Mesenchymal stem cell (in vitro differentiated cells and primary cell): ENCODE results near the gene UPF1.

Experiments used
- DNase-seq: peaks from one replicate; pipeline ENCODE4 v3.0.0-alpha.2; 2013
- H2AFZ ChIP-seq: one replicate; pipeline ENCODE4 v1.6.1; 2013; ENCODE audit warnings: low read depth, mild to moderate bottlenecking, control low read depth, inconsistent platforms, low read length, moderate library complexity
- H2AK5ac ChIP-seq: 2 replicates; pipeline ENCODE4 v1.6.1; 2013; ENCODE audit warnings: low read length, moderate library complexity, mild to moderate bottlenecking, inconsistent platforms; ENCODE audit not compliant: severe bottlenecking
- H2BK120ac ChIP-seq: one replicate; pipeline ENCODE4 v1.6.1; 2013; ENCODE audit warnings: low read depth, mild to moderate bottlenecking, inconsistent platforms, low read length, moderate library complexity
- H2BK12ac ChIP-seq, 2 experiments: one replicate each; pipeline ENCODE4 v1.6.1; 2013; ENCODE audit warnings: inconsistent platforms in 2 of 2, low read length in 2 of 2, mild to moderate bottlenecking in 2 of 2, moderate library complexity in 2 of 2, control low read depth in 1 of 2
- H2BK15ac ChIP-seq: one replicate; pipeline ENCODE4 v1.6.1; 2013; ENCODE audit warnings: mild to moderate bottlenecking, low read depth, inconsistent platforms; ENCODE audit not compliant: poor library complexity, severe bottlenecking
- H2BK5ac ChIP-seq: 2 replicates; pipeline ENCODE4 v1.6.1; 2013; ENCODE audit warnings: low read depth, mild to moderate bottlenecking, low read length, control low read depth, inconsistent platforms; ENCODE audit not compliant: poor library complexity, severe bottlenecking
- H3K14ac ChIP-seq, 2 experiments: one replicate each; pipeline ENCODE4 v1.6.1; 2013; ENCODE audit warnings: inconsistent platforms in 2 of 2, low read length in 2 of 2, control low read depth in 1 of 2, mild to moderate bottlenecking in 1 of 2, moderate library complexity in 1 of 2
- H3K18ac ChIP-seq, 2 experiments: one replicate each; pipeline ENCODE4 v1.6.1; 2013; ENCODE audit warnings: inconsistent platforms in 2 of 2, low read length in 2 of 2, control low read depth in 1 of 2, low read depth in 1 of 2, mild to moderate bottlenecking in 1 of 2
- H3K23ac ChIP-seq, 2 experiments: one replicate each; pipeline ENCODE4 v1.6.1; 2013; ENCODE audit warnings: inconsistent platforms in 2 of 2, low read length in 2 of 2, mild to moderate bottlenecking in 2 of 2, moderate library complexity in 2 of 2, control low read depth in 1 of 2
- H3K27ac ChIP-seq: 2 replicates; pipeline ENCODE4 v1.5.1; 2013; ENCODE audit warnings: mild to moderate bottlenecking, moderate library complexity, low read length, control low read depth, inconsistent platforms; ENCODE audit not compliant: poor library complexity, severe bottlenecking
- H3K27me3 ChIP-seq, 2 experiments: 2 replicates each; pipeline versions ENCODE4 v1.6.1 to v1.7.0; 2013; ENCODE audit warnings: low read length in 2 of 2, mild to moderate bottlenecking in 2 of 2, moderate library complexity in 2 of 2, control low read depth in 1 of 2, inconsistent platforms in 1 of 2; ENCODE audit not compliant: control insufficient read depth in 1 of 2, insufficient read depth in 1 of 2
- H3K36me3 ChIP-seq, 2 experiments: 2 replicates each; pipeline versions ENCODE4 v1.6.1 to v1.7.0; 2013; ENCODE audit warnings: low read length in 2 of 2, control low read depth in 1 of 2, inconsistent platforms in 1 of 2, low read depth in 1 of 2, mild to moderate bottlenecking in 1 of 2; ENCODE audit not compliant: insufficient read depth in 2 of 2, control insufficient read depth in 1 of 2
- H3K4ac ChIP-seq, 2 experiments: one replicate each; pipeline ENCODE4 v1.6.1; 2013; ENCODE audit warnings: inconsistent platforms in 2 of 2, low read length in 2 of 2, mild to moderate bottlenecking in 2 of 2, moderate library complexity in 2 of 2, control low read depth in 1 of 2, low read depth in 1 of 2
- H3K4me1 ChIP-seq: 2 replicates; pipeline ENCODE4 v1.6.1; 2013; ENCODE audit warnings: low read depth, low read length, control low read depth; ENCODE audit not compliant: control insufficient read depth, insufficient read depth
- H3K4me2 ChIP-seq: 2 replicates; pipeline ENCODE4 v1.6.1; 2013; ENCODE audit warnings: low read length, mild to moderate bottlenecking, inconsistent platforms; ENCODE audit not compliant: poor library complexity, severe bottlenecking
- H3K4me3 ChIP-seq, 2 experiments: 2 replicates each; pipeline versions ENCODE4 v1.5.1 to v1.7.0; 2013; ENCODE audit warnings: low read length in 2 of 2, mild to moderate bottlenecking in 2 of 2, control low read depth in 1 of 2, low read depth in 1 of 2; ENCODE audit not compliant: insufficient read depth in 1 of 2
- H3K79me1 ChIP-seq: replicated peaks from 2 replicates; pipeline ENCODE4 v1.6.1; 2013; ENCODE audit warnings: mild to moderate bottlenecking, control low read depth, low read length, inconsistent platforms; ENCODE audit not compliant: poor library complexity, severe bottlenecking
- H3K9ac ChIP-seq: 2 replicates; pipeline ENCODE4 v1.7.0; 2013; ENCODE audit warnings: mild to moderate bottlenecking, low read length, moderate library complexity
- H3K9me3 ChIP-seq: 2 replicates; pipeline ENCODE4 v1.7.0; 2013; ENCODE audit warnings: mild to moderate bottlenecking, low read length; ENCODE audit not compliant: control insufficient read depth
- H4K8ac ChIP-seq: one replicate; pipeline ENCODE4 v1.6.1; 2013; ENCODE audit warnings: inconsistent platforms, mild to moderate bottlenecking, low read length, moderate library complexity
- H4K91ac ChIP-seq: one replicate; pipeline ENCODE4 v1.6.1; 2013; ENCODE audit warnings: mild to moderate bottlenecking, low read length, inconsistent platforms
- WGBS: methylation state at CpG from one replicate; pipeline ENCODE4 v1.1.7; 2013; ENCODE audit warnings: mixed read lengths; 5-methylcytosine and 5-hydroxymethylcytosine counted together

UPF1 gene

DNA sequence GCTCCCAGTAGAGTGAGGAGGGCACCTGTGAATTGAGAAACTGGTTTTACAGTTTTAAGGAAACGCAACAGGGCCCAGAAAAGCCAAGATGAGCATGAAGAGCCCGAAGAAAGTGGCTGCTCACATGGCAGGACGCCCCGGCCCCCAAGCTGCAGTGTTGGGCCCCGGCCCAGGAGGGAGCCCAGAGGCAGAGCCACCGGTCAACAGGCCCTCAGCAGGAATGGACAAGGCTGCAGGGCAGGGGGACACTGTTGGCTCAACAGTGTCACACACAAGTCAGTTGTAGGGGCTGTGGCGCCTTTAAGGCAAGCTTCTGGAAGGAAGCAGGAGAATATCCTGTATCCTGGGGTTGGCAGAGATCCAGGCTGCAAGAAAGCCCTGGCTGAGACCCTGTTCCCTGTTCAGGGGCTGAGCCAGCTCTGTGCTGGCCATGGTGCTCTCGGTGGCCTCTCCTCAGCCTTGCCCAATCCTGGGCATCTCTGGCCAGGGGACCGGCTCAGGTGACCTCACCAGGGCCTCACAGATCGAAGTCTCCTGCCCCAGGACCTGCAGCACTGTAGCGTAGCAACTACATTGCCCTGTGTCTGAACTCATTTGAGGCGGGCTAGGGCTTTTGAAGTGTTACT lies 28.0 kb downstream of the UPF1 start:
- Histone ChIP-seq H2AK5ac (no peak overlapping the region), H3K4me2 (no peak overlapping the region), H2BK12ac (no peak overlapping the region), H2BK15ac (no peak overlapping the region), H3K4me3 (no peak overlapping the region), H3K18ac (no peak overlapping the region), H3K23ac (no peak overlapping the region), H2BK5ac (no peak overlapping the region), H3K27ac (no peak overlapping the region), H3K36me3 (peaks cover 96 to 99% of the 10 kb centered on the region in 2 experiments), H4K91ac (no peak overlapping the region), H2BK120ac (no peak overlapping the region), H3K27me3 (no peaks in the 10 kb centered on the region), H3K4me1 (peaks cover 5% of the 10 kb centered on the region), H3K9me3 (no peaks in the 10 kb centered on the region), H3K79me1 (peaks cover 52% of the 10 kb centered on the region), H3K9ac (no peak overlapping the region), H4K8ac (no peak overlapping the region), H2AFZ (no peak overlapping the region), H3K4ac (no peak overlapping the region), H3K14ac (no peak overlapping the region)
- no peak for DNase-seq
- WGBS = 97% methylated on average over 12 of the region's 12 CpGs

DNA sequence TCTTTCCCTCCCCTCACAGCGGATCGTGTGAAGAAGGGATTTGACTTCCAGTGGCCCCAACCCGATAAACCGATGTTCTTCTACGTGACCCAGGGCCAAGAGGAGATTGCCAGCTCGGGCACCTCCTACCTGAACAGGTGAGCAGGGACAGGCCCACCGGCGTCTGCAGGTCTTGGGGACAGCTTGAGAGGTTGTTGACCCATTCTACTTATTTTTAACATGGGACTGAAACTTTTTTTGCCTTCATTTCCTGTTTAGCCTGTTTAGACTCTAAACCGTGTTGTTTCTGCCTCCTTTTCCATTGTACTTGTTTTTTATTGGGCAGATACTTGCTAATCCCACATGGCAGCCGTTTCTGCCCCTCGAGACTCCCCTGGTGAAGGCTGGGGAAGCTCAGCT lies 28.5 kb downstream of the UPF1 start:
- H3K27ac ChIP-seq = no peak overlapping the region
- no peak overlapping the region for H2BK120ac ChIP-seq
- no peak overlapping the region for H4K91ac ChIP-seq
- H3K14ac ChIP-seq = no peak overlapping the region
- H3K4me2 ChIP-seq = no peak overlapping the region
- H3K4ac ChIP-seq = no peak overlapping the region
- H2AFZ ChIP-seq = no peak overlapping the region
- H3K23ac ChIP-seq = no peak overlapping the region
- H3K9ac ChIP-seq = no peak overlapping the region
- peaks cover 96 to 99% of the 10 kb centered on the region in 2 experiments for H3K36me3 ChIP-seq
- no peak overlapping the region for H2BK15ac ChIP-seq
- DNase-seq = no peak
- H3K27me3 ChIP-seq = no peaks in the 10 kb centered on the region
- no peak overlapping the region for H3K4me3 ChIP-seq
- WGBS = 96% methylated on average over 11 of the region's 11 CpGs
- no peak overlapping the region for H3K18ac ChIP-seq
- H3K79me1 ChIP-seq = peaks cover 50% of the 10 kb centered on the region
- no peak overlapping the region for H2AK5ac ChIP-seq
- peak overlapping the region in 1 of 2 experiments; percentile 19 for H2BK12ac ChIP-seq
- H2BK5ac ChIP-seq = no peak overlapping the region
- peaks cover 5% of the 10 kb centered on the region for H3K4me1 ChIP-seq
- no peaks in the 10 kb centered on the region for H3K9me3 ChIP-seq
- no peak overlapping the region for H4K8ac ChIP-seq

DNA sequence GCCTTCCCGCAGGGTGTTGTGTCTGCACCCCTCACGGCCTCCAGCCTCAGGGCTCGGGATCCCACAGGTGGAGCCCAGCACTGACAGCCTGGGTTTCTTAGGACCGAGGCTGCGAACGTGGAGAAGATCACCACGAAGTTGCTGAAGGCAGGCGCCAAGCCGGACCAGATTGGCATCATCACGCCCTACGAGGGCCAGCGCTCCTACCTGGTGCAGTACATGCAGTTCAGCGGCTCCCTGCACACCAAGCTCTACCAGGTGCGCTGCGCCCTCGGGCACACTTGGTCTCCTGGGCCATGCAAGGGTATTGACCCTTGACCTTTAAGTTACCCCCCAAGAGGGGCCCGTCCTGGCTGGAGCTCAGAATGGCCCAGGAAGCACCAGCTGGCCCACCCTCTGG lies 29.0 kb downstream of the UPF1 start:
- H3K27me3 ChIP-seq = no peaks in the 10 kb centered on the region
- H2BK120ac ChIP-seq = no peak overlapping the region
- H3K4me1 ChIP-seq = peaks cover 5% of the 10 kb centered on the region
- no peak overlapping the region for H3K4me3 ChIP-seq
- no peak overlapping the region for H3K9ac ChIP-seq
- H3K18ac ChIP-seq = no peak overlapping the region
- H4K8ac ChIP-seq = no peak overlapping the region
- H3K9me3 ChIP-seq = no peaks in the 10 kb centered on the region
- no peak overlapping the region for H2BK15ac ChIP-seq
- H3K4me2 ChIP-seq = no peak overlapping the region
- H2BK12ac ChIP-seq = peak overlapping the region in 1 of 2 experiments; percentile 19
- peaks cover 96 to 99% of the 10 kb centered on the region in 2 experiments for H3K36me3 ChIP-seq
- no peak overlapping the region for H2AK5ac ChIP-seq
- H2AFZ ChIP-seq = no peak overlapping the region
- H3K27ac ChIP-seq = no peak overlapping the region
- no peak overlapping the region for H3K23ac ChIP-seq
- H3K4ac ChIP-seq = no peak overlapping the region
- no peak overlapping the region for H3K14ac ChIP-seq
- H2BK5ac ChIP-seq = no peak overlapping the region
- DNase-seq = no peak
- 92% methylated on average over 17 of the region's 17 CpGs for WGBS
- peaks cover 51% of the 10 kb centered on the region for H3K79me1 ChIP-seq
- no peak overlapping the region for H4K91ac ChIP-seq

DNA sequence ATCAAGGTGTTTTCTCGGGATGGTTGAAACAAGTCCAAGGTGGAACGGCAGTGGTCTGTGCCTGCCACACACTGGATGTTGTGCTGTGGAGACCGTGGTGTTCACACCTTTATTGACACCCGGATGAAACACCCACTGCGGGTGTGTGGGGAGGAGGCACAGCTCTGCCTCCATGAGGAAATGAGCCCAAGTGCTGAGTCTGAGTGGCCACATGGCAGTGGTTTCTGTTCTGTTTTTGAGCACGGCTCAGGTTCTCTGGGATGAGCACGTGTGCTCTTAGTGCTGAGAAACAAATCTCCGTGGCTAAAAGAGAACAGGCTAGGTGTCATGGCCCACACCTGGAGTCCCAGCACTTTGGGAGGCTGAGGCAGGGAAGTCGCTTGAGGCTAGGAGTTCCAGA lies 29.5 kb downstream of the UPF1 start:
- peaks cover 51% of the 10 kb centered on the region for H3K79me1 ChIP-seq
- H2AFZ ChIP-seq = no peak overlapping the region
- no peak overlapping the region for H4K91ac ChIP-seq
- 91% methylated on average over 9 of the region's 9 CpGs for WGBS
- H3K9ac ChIP-seq = no peak overlapping the region
- H3K4ac ChIP-seq = no peak overlapping the region
- no peak overlapping the region for H2BK120ac ChIP-seq
- no peaks in the 10 kb centered on the region for H3K27me3 ChIP-seq
- no peak overlapping the region for H3K4me2 ChIP-seq
- peaks cover 96 to 99% of the 10 kb centered on the region in 2 experiments for H3K36me3 ChIP-seq
- no peaks in the 10 kb centered on the region for H3K9me3 ChIP-seq
- no peak overlapping the region for H2BK15ac ChIP-seq
- no peak overlapping the region for H2BK12ac ChIP-seq
- peaks cover 5% of the 10 kb centered on the region for H3K4me1 ChIP-seq
- no peak overlapping the region for H2AK5ac ChIP-seq
- no peak for DNase-seq
- no peak overlapping the region for H3K14ac ChIP-seq
- H3K18ac ChIP-seq = no peak overlapping the region
- H3K4me3 ChIP-seq = no peak overlapping the region
- no peak overlapping the region for H2BK5ac ChIP-seq
- no peak overlapping the region for H3K27ac ChIP-seq
- no peak overlapping the region for H3K23ac ChIP-seq
- no peak overlapping the region for H4K8ac ChIP-seq
